A673 (cell line): ENCODE measurements around the gene FSTL1.

Source experiments
- EZH2 ChIP-seq: fragments of 200-600 bp; sonication (generic); IDR thresholded peaks from 2 replicates; pipeline ENCODE4 v1.6.1; 2017; ENCODE audit warnings: borderline replicate concordance, low read depth, mild to moderate bottlenecking, mixed read lengths, antibody characterized with exemption, low read length; ENCODE audit not compliant: poor library complexity, severe bottlenecking
- TF ChIP-seq, protein P1 (sequence below): fragments of 300-800, 200-600 bp; sonication (generic); conservative IDR thresholded peaks from 2 replicates; pipeline ENCODE4 v1.5.1; 2017; ENCODE audit warnings: low read depth, mild to moderate bottlenecking, antibody characterized with exemption, low read length, moderate library complexity, mixed read lengths

DNA sequence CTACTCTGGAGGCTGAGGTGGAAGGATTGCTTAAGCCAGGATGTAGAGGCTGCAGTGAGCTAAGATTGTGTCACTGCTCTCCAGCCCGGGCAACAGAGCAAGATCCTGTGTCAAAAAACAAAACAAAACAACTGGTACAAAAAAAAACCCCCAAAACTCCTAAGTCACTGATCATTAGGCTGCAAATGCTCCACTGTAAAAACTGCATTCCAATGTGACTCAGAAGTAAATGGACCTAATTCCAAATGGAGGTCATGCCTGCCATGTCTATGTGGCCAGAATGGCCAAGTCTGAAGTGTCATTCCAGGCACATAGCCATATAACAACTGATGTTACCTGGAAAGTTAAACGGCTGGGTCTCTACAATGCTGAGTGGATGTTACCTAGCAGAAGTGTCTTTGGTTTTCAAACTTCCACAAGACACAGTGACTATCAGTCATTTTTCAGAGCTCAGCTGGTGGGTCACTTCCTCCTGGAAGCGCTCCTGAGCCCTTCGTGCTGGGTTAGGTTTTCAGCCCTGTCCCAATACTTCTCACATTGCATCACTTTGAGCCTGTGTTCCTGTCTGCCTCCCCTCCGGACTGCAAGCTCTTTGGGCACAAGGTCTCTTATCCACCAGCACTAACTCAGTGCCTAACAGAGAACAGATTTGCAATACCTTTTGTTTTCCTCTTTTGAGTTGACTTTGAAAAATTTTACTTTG lies 10.6 kb downstream of the FSTL1 start:
- TF ChIP-seq, protein P1, sequence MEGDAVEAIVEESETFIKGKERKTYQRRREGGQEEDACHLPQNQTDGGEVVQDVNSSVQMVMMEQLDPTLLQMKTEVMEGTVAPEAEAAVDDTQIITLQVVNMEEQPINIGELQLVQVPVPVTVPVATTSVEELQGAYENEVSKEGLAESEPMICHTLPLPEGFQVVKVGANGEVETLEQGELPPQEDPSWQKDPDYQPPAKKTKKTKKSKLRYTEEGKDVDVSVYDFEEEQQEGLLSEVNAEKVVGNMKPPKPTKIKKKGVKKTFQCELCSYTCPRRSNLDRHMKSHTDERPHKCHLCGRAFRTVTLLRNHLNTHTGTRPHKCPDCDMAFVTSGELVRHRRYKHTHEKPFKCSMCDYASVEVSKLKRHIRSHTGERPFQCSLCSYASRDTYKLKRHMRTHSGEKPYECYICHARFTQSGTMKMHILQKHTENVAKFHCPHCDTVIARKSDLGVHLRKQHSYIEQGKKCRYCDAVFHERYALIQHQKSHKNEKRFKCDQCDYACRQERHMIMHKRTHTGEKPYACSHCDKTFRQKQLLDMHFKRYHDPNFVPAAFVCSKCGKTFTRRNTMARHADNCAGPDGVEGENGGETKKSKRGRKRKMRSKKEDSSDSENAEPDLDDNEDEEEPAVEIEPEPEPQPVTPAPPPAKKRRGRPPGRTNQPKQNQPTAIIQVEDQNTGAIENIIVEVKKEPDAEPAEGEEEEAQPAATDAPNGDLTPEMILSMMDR, result no peak
- no peak for TF ChIP-seq EZH2
